ENCODE results near the gene LZTR1. TPM values are rescaled to one million over a fixed set of nuclear protein-coding genes. Genes with fewer than 3 reads are reported as not detected.

LZTR1 gene
- total RNA-seq, 4 donors from 2014 or later: 40.2 to 90.5 (median 59.3) TPM

GRCh38 chr22:20952544-20953341 is 29.4 kb upstream of the LZTR1 start:
- Histone ChIP-seq H3K9me3 (no peaks in the 10 kb centered on the region), H3K36me3 (peaks cover 0 to 12% (median 0%) of the 10 kb centered on the region in 4 donors), H3K4me3 (no peak overlapping the region), H3K27me3 (no peaks in the 10 kb centered on the region), H3K27ac (peak overlapping the region; percentile 80 to 93 (median 86)), H3K4me1 (peaks cover 20 to 78% (median 69%) of the 10 kb centered on the region in 4 donors)
- in situ Hi-C loops (cut with MboI; ENCODE audit: low pct_ligation_motif_present in 1 of 4, low pct_unique_long_range_greater_than_20kb in 1 of 4, low sequenced_read_pairs in 3 of 4): loop anchor here in 1 of 4 donors (25.0 kb wide), 1 partner anchor 110 kb away; no protein-coding TSS in a partner anchor
- intact Hi-C loops (cut with DNase I; ENCODE audit: low total_unique reads): no loop called here
- WGBS, 2 donors (ENCODE audit: low coverage in 1 of 2): 61 to 63% methylated on average over 7 to 13 of the region's 13 CpGs
- TF ChIP-seq EP300 (IDR thresholded peaks at IDR 0.05; ENCODE audit: low read depth) (peak; percentile 83), CTCF (IDR thresholded peaks at IDR 0.05) (no peak), POLR2AphosphoS5 (IDR thresholded peaks at IDR 0.05) (peak; percentile 41 to 84 (median 77)), POLR2A (IDR thresholded peaks at IDR 0.05) (peak; percentile 34)
- DNase-seq: peak; percentile 77

- H3K27me3 ChIP-seq: no peaks in the 10 kb centered on the region
- H3K36me3 ChIP-seq: peaks cover 0 to 12% (median 0%) of the 10 kb centered on the region in 4 donors
- in situ Hi-C loops (cut with MboI; ENCODE audit: low pct_ligation_motif_present in 1 of 4, low pct_unique_long_range_greater_than_20kb in 1 of 4, low sequenced_read_pairs in 3 of 4) (loop anchor here in 1 of 4 donors (25.0 kb wide), 1 partner anchor 109 kb away; no protein-coding TSS in a partner anchor), intact Hi-C loops (cut with DNase I; ENCODE audit: low total_unique reads) (no loop called here)
- H3K4me3 ChIP-seq: peak overlapping the region in 1 of 4 donors; percentile 18
- DNase-seq: no peak
- peaks cover 20 to 78% (median 70%) of the 10 kb centered on the region in 4 donors for H3K4me1 ChIP-seq
- no peaks in the 10 kb centered on the region for H3K9me3 ChIP-seq
- no peak for TF ChIP-seq POLR2A (IDR thresholded peaks at IDR 0.05)
- no peak for TF ChIP-seq EP300 (IDR thresholded peaks at IDR 0.05; ENCODE audit: low read depth)
- no peak for TF ChIP-seq CTCF (IDR thresholded peaks at IDR 0.05)
- TF ChIP-seq POLR2AphosphoS5 (IDR thresholded peaks at IDR 0.05): no peak
- H3K27ac ChIP-seq: peak overlapping the region; percentile 80 to 93 (median 86)
- WGBS, 2 donors (ENCODE audit: low coverage in 1 of 2): 45 to 47% methylated on average over 3 of the region's 3 CpGs
These were observed 28.8 kb upstream of the LZTR1 start for GRCh38 chr22:20953342-20953608.

- in situ Hi-C loops (cut with MboI; ENCODE audit: low pct_ligation_motif_present in 1 of 4, low pct_unique_long_range_greater_than_20kb in 1 of 4, low sequenced_read_pairs in 3 of 4): loop anchor here in 1 of 4 donors (25.0 kb wide), 1 partner anchor 108 kb away; no protein-coding TSS in a partner anchor
- WGBS, 2 donors (ENCODE audit: low coverage in 1 of 2): 43 to 74% methylated on average over 4 to 8 of the region's 8 CpGs
- DNase-seq: no peak
- H3K36me3 ChIP-seq: peaks cover 0 to 12% (median 0%) of the 10 kb centered on the region in 4 donors
- intact Hi-C loops (cut with DNase I; ENCODE audit: low total_unique reads): no loop called here
- peaks cover 20 to 78% (median 68%) of the 10 kb centered on the region in 4 donors for H3K4me1 ChIP-seq
- H3K27me3 ChIP-seq: no peaks in the 10 kb centered on the region
- TF ChIP-seq EP300 (IDR thresholded peaks at IDR 0.05; ENCODE audit: low read depth): no peak
- no peak for TF ChIP-seq POLR2AphosphoS5 (IDR thresholded peaks at IDR 0.05)
- H3K4me3 ChIP-seq: peak overlapping the region in 1 of 4 donors; percentile 18
- no peaks in the 10 kb centered on the region for H3K9me3 ChIP-seq
- H3K27ac ChIP-seq: peak overlapping the region; percentile 80 to 93 (median 86)
These were observed 28.2 kb upstream of the LZTR1 start for GRCh38 chr22:20953668-20954500.

GRCh38 chr22:20955548-20955947 is 26.5 kb upstream of the LZTR1 start:
- Histone ChIP-seq H3K27me3 (no peaks in the 10 kb centered on the region), H3K36me3 (peaks cover 0 to 6% (median 0%) of the 10 kb centered on the region in 4 donors), H3K9me3 (no peaks in the 10 kb centered on the region), H3K4me3 (peak overlapping the region in 3 of 4 donors; percentile 1 to 75 (median 19)), H3K4me1 (peaks cover 20 to 68% (median 58%) of the 10 kb centered on the region in 4 donors), H3K27ac (peak overlapping the region; percentile 86 to 93 (median 89))
- WGBS, 2 donors (ENCODE audit: low coverage in 1 of 2): 58% methylated on average over 7 of the region's 7 CpGs; no CpG with 5 or more reads in 1 of the 2 donors
- DNase-seq: no peak
- intact Hi-C loops (cut with DNase I; ENCODE audit: low total_unique reads): loop anchor here (5.0 kb wide), 1 partner anchor 73 kb away; no protein-coding TSS in a partner anchor
- TF ChIP-seq EP300 (IDR thresholded peaks at IDR 0.05; ENCODE audit: low read depth): no peak
- in situ Hi-C loops (cut with MboI; ENCODE audit: low pct_ligation_motif_present in 1 of 4, low pct_unique_long_range_greater_than_20kb in 1 of 4, low sequenced_read_pairs in 3 of 4): loop anchor here in 1 of 4 donors (25.0 kb wide), 1 partner anchor 107 kb away; no protein-coding TSS in a partner anchor

All from transverse colon (tissue), 4 donors.